Stimulated activated naive CD4-positive, alpha-beta T cell (primary cell): ENCODE measurements around the gene SLMAP.
A peak's percentile ranks its signal among the peaks of the same experiment; 100 is the strongest.
"Not testable (repeated sequence)": the region's sequence is repeated elsewhere in the genome, so short reads cannot be mapped to it uniquely, and the experiment has no call there.

Source experiments
- DNase-seq, 6 experiments: peaks; one replicate each; lab custom pipeline; 2025; lab: John Stamatoyannopoulos, UW

SLMAP gene

DNA sequence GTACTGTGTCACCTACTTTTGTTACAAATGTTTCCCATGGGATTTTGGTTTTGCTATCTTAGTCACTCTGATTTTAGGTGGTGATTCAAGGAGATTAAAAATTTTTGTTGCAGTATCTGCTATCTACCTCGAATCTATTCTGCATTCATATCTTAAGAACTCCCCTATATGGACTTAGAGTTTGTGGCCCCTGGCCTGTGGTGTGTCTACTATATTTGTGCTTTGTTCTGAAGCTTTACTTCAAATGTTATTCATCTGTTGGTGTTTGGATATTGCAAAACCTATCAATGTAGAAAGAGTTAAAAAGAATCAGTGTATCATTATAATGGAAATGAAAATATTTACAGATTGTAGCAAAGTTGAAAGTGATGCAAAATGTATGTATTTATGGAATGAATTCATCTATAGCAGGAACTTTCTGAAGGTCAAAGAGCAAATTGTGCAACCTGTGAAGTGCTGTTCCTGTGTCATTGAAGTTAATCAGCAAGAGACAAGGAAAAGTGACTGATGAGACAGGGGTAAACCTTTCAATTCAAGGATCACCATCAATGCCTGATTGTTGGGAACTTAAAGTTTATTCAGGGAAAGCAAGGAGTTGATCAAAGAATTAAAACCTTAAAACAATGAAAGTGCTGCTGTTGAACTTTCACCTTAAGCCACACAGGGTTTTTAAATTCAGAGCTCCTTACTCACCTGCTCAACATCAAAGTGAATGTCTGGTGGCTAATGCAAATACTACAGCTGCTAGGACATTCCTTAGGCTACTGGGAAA is 71.0 kb downstream of the SLMAP start:
- DNase-seq, result no peak

GRCh38 chr3:57827757-57828156 is 71.6 kb downstream of the SLMAP start:
- DNase-seq, result no peak

DNA sequence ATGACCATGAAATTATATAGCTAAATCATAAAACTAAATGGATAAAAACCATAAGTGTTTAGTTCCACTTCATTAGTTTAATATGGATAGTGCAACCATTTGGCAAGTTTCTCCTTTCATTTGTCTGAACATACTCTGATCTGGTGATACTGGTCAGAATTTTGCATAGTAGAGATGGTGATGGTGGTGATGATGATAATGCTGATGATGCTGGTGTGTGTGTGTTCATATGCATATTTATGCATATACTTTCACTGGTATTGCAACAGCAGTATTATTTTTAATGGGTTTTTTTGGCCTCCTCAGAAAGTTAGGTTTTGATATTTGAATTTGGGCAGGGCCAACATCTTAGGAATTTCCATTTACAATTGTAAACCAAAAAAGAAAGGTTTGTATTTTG is 76.4 kb downstream of the SLMAP start:
- no peak for DNase-seq

GRCh38 chr3:57832900-57833313 is 76.8 kb downstream of the SLMAP start:
- DNase-seq, result no peak

DNA sequence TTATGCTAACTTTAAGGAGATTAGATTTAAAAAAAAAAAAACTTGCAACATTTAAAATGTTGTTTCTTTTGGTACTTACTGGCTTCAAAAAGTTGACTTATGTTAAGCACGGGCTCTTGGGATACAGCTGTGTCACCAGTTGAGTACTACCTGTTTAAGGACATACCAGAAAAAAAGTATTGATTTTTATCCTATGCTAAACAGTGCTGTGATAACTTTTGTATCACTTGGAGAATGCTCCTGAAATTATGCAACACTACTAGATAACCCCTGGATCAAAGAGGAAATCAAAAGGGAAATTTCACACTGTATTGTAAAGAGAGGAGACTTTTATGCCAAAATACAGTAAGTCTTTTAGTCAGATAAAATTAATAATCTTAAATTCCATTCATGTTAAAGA is 77.7 kb downstream of the SLMAP start:
- no peak for DNase-seq

- DNase-seq, result no peak
Observed at GRCh38 chr3:57837686-57838085, 81.6 kb downstream of the SLMAP start.

GRCh38 chr3:57838627-57839026 is 82.5 kb downstream of the SLMAP start:
- DNase-seq, result no peak

- DNase-seq, result no peak
Observed at GRCh38 chr3:57840473-57840872, 84.4 kb downstream of the SLMAP start.

DNA sequence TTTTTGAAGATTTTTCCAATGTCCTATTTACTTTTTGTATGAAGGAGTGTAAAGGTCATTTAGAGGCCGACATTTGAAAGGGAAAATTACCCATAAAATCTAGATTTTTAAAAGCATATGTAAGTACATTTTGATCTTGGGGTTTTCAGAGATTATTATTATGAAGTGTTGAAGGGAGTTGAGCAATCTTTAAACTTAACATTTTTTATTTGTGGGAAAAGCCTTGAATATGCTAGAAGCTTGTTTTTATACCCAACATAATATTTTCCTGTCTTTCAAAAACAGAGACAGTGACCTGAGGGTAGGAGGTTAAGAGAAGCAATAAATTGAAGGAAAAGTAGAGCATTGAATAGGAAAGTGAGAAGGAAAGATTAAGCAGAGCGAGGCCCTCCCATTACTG is 85.7 kb downstream of the SLMAP start:
- DNase-seq, result no peak

DNA sequence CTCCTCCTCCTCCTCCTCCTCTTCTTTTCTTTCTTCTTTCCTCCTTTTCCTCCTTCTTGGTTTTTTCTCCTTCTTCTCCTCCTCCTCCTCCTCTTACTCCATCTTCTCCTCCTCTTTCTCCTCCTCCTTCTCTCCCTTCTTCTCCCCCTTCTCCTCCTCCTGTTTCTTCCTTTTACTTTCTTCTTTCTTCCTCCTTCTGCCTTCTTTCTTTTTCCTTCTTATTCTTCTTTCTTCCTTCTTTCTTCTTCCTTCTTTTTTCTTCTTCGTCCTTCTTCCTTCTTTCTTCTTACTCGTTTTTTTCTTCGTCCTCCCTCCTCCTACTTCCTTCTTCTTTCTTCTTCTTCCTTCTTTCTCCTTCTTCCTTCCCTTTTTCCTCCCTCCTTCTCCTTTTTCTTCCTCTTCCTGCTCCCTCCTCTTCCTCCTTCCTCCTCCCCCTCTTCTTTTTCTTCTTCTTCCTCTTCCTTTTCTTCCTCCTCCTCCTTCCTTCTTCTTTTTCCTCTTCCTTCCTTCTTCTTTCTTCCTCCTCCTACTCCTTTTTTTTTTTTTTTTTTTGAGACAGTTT is 92.1 kb downstream of the SLMAP start:
- no peak for DNase-seq

- DNase-seq, result no peak
Observed at GRCh38 chr3:57851304-57851703, 95.2 kb downstream of the SLMAP start.

DNA sequence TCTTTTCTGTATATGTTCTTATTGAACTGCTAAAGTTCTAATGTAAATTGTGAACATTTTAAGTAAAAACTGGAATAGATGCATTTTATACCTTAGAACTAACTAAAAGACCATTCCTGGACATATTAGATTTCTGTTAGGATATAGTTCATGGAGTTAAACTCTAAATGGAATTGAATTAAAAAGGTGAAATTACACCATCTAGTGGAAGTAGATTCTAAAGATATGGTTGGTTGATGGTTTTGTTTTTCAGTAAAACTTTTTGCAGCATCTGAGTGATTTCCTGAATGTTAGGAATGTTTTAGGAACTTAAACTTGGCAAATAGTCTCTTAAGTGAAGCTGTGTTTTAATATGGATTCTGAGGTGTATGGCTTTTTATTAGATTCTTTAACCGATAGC is 96.8 kb downstream of the SLMAP start:
- DNase-seq, result no peak

GRCh38 chr3:57855281-57855680 is 99.2 kb downstream of the SLMAP start:
- DNase-seq, result no peak

GRCh38 chr3:57855943-57856342 is 99.8 kb downstream of the SLMAP start:
- no peak for DNase-seq

DNA sequence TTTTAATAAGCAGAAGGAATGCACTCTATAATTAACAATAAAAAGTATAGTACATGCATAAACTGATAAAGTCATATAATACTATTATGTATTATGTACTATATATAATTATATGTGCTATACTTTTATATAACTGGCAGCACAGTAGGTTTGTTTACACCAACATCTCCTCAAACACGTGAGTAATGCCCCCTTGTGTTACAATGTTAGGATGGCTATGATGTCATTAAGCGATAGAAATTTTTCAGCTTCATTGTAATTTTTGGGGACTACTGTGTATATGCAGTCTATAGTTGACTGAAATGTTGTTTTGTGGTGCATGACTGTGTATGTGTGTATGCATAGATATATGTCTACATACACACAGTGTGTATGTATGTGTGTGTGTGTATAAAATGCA is 100.6 kb downstream of the SLMAP start:
- DNase-seq, result peak in 1 of 6 experiments; percentile 2

GRCh38 chr3:57862894-57863293 is 106.8 kb downstream of the SLMAP start:
- DNase-seq, result no peak

DNA sequence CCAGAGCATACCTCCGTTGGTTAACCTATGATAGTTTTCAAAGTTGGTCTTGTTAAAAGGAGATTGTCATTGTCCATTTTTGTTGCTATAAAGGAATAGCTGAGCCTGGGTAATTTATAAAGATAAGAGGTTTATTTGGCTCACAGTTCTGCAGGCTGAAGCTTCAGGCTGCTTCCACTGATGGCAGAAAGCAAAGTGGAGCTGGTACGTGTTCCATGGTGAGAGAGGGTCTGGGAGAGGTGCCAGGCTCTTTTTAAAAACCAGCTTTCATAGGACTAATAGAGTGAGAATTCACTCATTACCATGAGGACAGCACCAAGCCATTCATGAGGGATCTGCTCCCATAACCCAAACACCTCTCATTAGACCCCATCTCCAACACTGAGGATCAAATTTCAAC is 107.3 kb downstream of the SLMAP start:
- no peak for DNase-seq

DNA sequence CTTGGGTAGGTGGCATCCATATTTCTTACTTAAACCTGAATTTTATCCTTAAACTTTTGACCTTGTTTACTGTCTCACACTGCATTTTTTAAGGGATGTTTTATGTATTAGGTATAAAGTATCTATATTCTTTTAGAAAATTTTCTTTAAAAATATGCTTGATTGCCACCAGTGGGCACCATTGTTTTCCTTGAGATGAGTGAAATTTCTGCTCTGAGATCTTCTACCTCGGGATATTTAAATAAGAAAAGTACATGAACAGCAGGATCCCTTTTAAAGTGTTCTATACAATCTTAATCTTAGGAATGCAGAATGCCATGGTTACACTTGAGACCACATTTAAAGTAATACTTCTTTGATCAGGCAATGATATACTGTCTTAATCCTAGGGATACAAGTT is 108.7 kb downstream of the SLMAP start:
- no peak for DNase-seq

- DNase-seq, result not testable (repeated sequence)
Observed at GRCh38 chr3:57869110-57869509, 113.0 kb downstream of the SLMAP start.

DNA sequence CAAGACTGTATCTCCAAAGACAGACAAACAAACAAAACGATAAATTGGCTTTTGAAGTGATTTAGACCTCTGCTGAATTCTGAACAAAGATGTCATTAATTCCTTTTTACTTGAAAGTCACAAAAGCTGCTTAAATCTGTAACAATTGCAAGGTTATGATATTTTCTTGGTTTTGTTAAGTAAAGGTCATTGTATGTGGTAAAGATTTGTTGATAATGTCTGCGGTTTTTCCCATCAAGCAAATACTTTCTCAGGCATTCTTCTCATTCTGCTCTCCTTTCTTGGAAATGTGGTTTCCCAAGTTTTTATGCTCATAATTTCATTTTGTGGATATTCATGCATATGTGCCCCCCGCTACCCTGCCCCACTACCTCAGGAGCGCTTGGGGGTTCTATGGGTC is 116.5 kb downstream of the SLMAP start:
- DNase-seq, result no peak

DNA sequence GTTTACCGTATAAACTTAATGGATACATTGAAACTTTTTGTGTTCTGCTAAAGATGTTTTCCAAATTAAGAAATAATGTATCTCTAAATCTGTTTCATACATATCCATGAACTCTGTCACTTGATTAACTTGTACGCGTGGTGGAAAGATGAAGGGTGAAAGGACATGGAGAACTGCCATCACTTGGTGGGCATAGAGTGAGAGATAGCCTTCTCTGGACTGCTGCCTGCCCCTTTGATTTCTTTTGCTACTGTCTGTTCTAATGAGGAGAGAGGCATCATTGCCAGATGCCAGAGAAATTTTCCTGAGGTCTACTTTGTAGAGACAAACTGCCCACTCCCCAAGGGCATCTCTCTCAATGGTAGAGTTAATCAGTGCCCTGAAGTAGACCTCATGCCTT is 120.5 kb downstream of the SLMAP start:
- DNase-seq, result no peak

GRCh38 chr3:57877116-57877515 is 121.0 kb downstream of the SLMAP start:
- DNase-seq, result no peak

GRCh38 chr3:57884436-57884835 is 128.3 kb downstream of the SLMAP start:
- DNase-seq, result not testable (repeated sequence)

- DNase-seq, result no peak
Observed at GRCh38 chr3:57889807-57890206, 133.7 kb downstream of the SLMAP start.
